IMR-90 (cell line): Measurements from ENCODE around the gene RENBP. TPM values are rescaled to one million over a fixed set of nuclear protein-coding genes. Genes with fewer than 3 reads are reported as not detected.

Experiments
- ATAC-seq: fragments of 200-7000 bp; cut with Tn5 transposase; 2 replicates; pipeline ENCODE4 v1.9.1; 2020; ENCODE audit warnings: low read depth, mild to moderate bottlenecking, moderate library complexity
- BruUV-seq: library from RNA; stranded (reverse); fragments of 400-500 nt; replicated peaks from 2 replicates; lab custom pipeline; 2021; lab: Mats Ljungman, UMichigan
- CTCF ChIA-PET: fragments of 300-600 bp; formaldehyde crosslinking; extraction: SDS; loops from one replicate; lab custom pipeline; 2021; ENCODE audit warnings: antibody characterized with exemption; lab: Yijun Ruan, JAX
- POLR2A ChIA-PET: fragments of 300-600 bp; sonication (Branson Sonifier 250); formaldehyde crosslinking; loops from one replicate; lab custom pipeline; 2022; ENCODE audit warnings: antibody characterized with exemption; ENCODE audit not compliant: unreplicated experiment; lab: Charles Lee
- DNase-seq: peaks from one replicate; pipeline ENCODE4 v3.0.0; 2013
- H2AFZ ChIP-seq: replicated peaks from 2 replicates; pipeline ENCODE3; 2013; ENCODE audit warnings: low read length, mild to moderate bottlenecking; ENCODE audit not compliant: poor library complexity
- H2AK5ac ChIP-seq: 2 replicates; pipeline ENCODE4 v1.6.1; 2013; ENCODE audit warnings: low read depth, low read length, inconsistent platforms
- H2AK9ac ChIP-seq: replicated peaks from 2 replicates; pipeline ENCODE3; 2013; ENCODE audit warnings: mild to moderate bottlenecking, low read depth, low read length, moderate library complexity; ENCODE audit not compliant: poor library complexity
- H2BK120ac ChIP-seq: 2 replicates; pipeline ENCODE4 v1.6.1; 2013; ENCODE audit warnings: low read depth, low read length, inconsistent platforms
- H2BK15ac ChIP-seq: 3 replicates; pipeline ENCODE4 v1.6.1; 2013; ENCODE audit warnings: low read depth, low read length, inconsistent platforms
- H2BK20ac ChIP-seq: 2 replicates; pipeline ENCODE4 v1.6.1; 2013; ENCODE audit warnings: low read depth, mild to moderate bottlenecking, inconsistent platforms, low read length, moderate library complexity
- H2BK5ac ChIP-seq: 2 replicates; pipeline ENCODE4 v1.6.1; 2013; ENCODE audit warnings: mild to moderate bottlenecking, low read depth, low read length, inconsistent platforms; ENCODE audit not compliant: poor library complexity, severe bottlenecking
- H3K14ac ChIP-seq: replicated peaks from 2 replicates; pipeline ENCODE4 v1.6.1; 2013; ENCODE audit warnings: low read depth, low read length, inconsistent platforms
- H3K18ac ChIP-seq: 2 replicates; pipeline ENCODE4 v1.6.1; 2013; ENCODE audit warnings: low read depth, low read length, control low read depth
- H3K23ac ChIP-seq: 2 replicates; pipeline ENCODE4 v1.6.1; 2013; ENCODE audit warnings: low read depth, low read length, inconsistent platforms
- H3K27ac ChIP-seq: 2 replicates; pipeline ENCODE4 v1.5.1; 2013; ENCODE audit warnings: mild to moderate bottlenecking, control low read depth, low read length; ENCODE audit not compliant: insufficient read depth
- H3K27me3 ChIP-seq: 2 replicates; pipeline ENCODE4 v1.6.1; 2013; ENCODE audit warnings: low read length; ENCODE audit not compliant: control insufficient read depth, insufficient read depth
- H3K36me3 ChIP-seq: 2 replicates; pipeline ENCODE4 v1.6.1; 2013; ENCODE audit warnings: low read length, mixed read lengths; ENCODE audit not compliant: control insufficient read depth, insufficient read depth
- H3K4ac ChIP-seq: 2 replicates; pipeline ENCODE4 v1.6.1; 2013; ENCODE audit warnings: low read depth, low read length, inconsistent platforms
- H3K4me1 ChIP-seq: 2 replicates; pipeline ENCODE4 v1.6.1; 2013; ENCODE audit warnings: low read length, mixed read lengths; ENCODE audit not compliant: control insufficient read depth, insufficient read depth
- H3K4me2 ChIP-seq: 2 replicates; pipeline ENCODE4 v1.6.1; 2013; ENCODE audit warnings: low read depth, mild to moderate bottlenecking, control low read depth, low read length, moderate library complexity
- H3K4me3 ChIP-seq: 2 replicates; pipeline ENCODE4 v1.5.1; 2013; ENCODE audit warnings: low read depth, mild to moderate bottlenecking, control low read depth, low read length, moderate library complexity; ENCODE audit not compliant: insufficient read depth
- H3K56ac ChIP-seq: 2 replicates; pipeline ENCODE4 v1.6.1; 2013; ENCODE audit warnings: low read length, inconsistent platforms; ENCODE audit not compliant: insufficient read depth; ENCODE audit errors: extremely low read depth
- H3K79me1 ChIP-seq, 2 experiments: 2 replicates each; pipeline ENCODE4 v1.6.1; 2013; ENCODE audit warnings: low read length in 2 of 2, inconsistent platforms in 1 of 2, low read depth in 1 of 2
- H3K9ac ChIP-seq: 2 replicates; pipeline ENCODE4 v1.6.1; 2013; ENCODE audit warnings: low read depth, low read length, control low read depth
- H3K9me1 ChIP-seq: 2 replicates; pipeline ENCODE4 v1.6.1; 2013; ENCODE audit warnings: low read length, inconsistent platforms; ENCODE audit not compliant: insufficient read depth
- H3K9me3 ChIP-seq: 2 replicates; pipeline ENCODE4 v1.6.1; 2013; ENCODE audit warnings: low read length; ENCODE audit not compliant: control insufficient read depth, insufficient read depth
- H4K20me1 ChIP-seq: 2 replicates; pipeline ENCODE4 v1.6.1; 2013; ENCODE audit warnings: low read length, inconsistent platforms; ENCODE audit not compliant: insufficient read depth
- H4K5ac ChIP-seq: 2 replicates; pipeline ENCODE4 v1.6.1; 2013; ENCODE audit warnings: mild to moderate bottlenecking, low read depth, low read length, control low read depth
- H4K8ac ChIP-seq, 2 experiments: 2 replicates each; pipeline ENCODE4 v1.6.1; 2013; ENCODE audit warnings: low read depth in 2 of 2, low read length in 2 of 2, control low read depth in 1 of 2, inconsistent platforms in 1 of 2
- H4K91ac ChIP-seq: 2 replicates; pipeline ENCODE4 v1.6.1; 2013; ENCODE audit warnings: low read depth, low read length, inconsistent platforms; ENCODE audit not compliant: insufficient read depth
- ELK1 ChIP-seq: fragments of 150-350 bp; IDR thresholded peaks from 2 replicates; pipeline ENCODE4 v1.6.1; 2016; ENCODE audit warnings: low read depth, mild to moderate bottlenecking, low read length, moderate library complexity, borderline replicate concordance
- FOS ChIP-seq: fragments of 150-350 bp; IDR thresholded peaks from 2 replicates; pipeline ENCODE4 v1.6.1; 2016; ENCODE audit warnings: low read depth, low read length
- MXI1 ChIP-seq: IDR thresholded peaks from 2 replicates; pipeline ENCODE4 v1.6.1; 2012; ENCODE audit warnings: low read depth, mild to moderate bottlenecking, low read length, moderate library complexity, borderline replicate concordance
- NFE2L2 ChIP-seq: fragments of 150-350 bp; IDR thresholded peaks from 2 replicates; pipeline ENCODE4 v1.6.1; 2016; ENCODE audit warnings: low read depth, mild to moderate bottlenecking, low read length
- POLR2A ChIP-seq: IDR thresholded peaks from 2 replicates; pipeline ENCODE4 v1.6.1; 2012; ENCODE audit warnings: mild to moderate bottlenecking, low read depth, low read length
- RAD21 ChIP-seq: IDR thresholded peaks from 2 replicates; pipeline ENCODE4 v1.6.1; 2012; ENCODE audit warnings: low read length, improper control_type of control experiment
- RCOR1 ChIP-seq: IDR thresholded peaks from 2 replicates; pipeline ENCODE4 v1.6.1; 2012; ENCODE audit warnings: mild to moderate bottlenecking, low read length, improper control_type of control experiment; ENCODE audit not compliant: insufficient replicate concordance
- WGBS, 2 experiments: methylation state at CpG; one replicate each; pipeline versions ENCODE4 v1.1.5 to v1.1.7; 2013; ENCODE audit warnings: missing lambda C conversion rate in 2 of 2; ENCODE audit not compliant: insufficient read length in 1 of 2; ENCODE audit errors: extremely low coverage in 2 of 2; 5-methylcytosine and 5-hydroxymethylcytosine counted together
- dilution Hi-C: fragments of 300-500 bp; cut with HindIII; formaldehyde crosslinking; loops from one replicate; pipeline ENCODE4 v1.14.3; 2018; ENCODE audit warnings: low sequenced_read_pairs; ENCODE audit not compliant: unreplicated experiment
- in situ Hi-C: fragments of 300-500 bp; cut with MboI; formaldehyde crosslinking; loops from 3 replicates; pipeline ENCODE4 v1.14.3; 2019; ENCODE audit warnings: low sequenced_read_pairs, inconsistent platforms, mixed read lengths
- intact Hi-C: fragments of 100-400 bp; cut with micrococcal nuclease; formaldehyde crosslinking; loops from 2 replicates; pipeline ENCODE4 v1.10.0; 2022
- polyA plus RNA-seq, 3 experiments: library from polyadenylated mRNA; depleted of rRNA; stranded (reverse); fragments of >200 nt; gene quantifications; 2 replicates each; pipeline ENCODE4 v1.2.3, GENCODE V29; 2012; ENCODE audit warnings: low replicate concordance in 1 of 3
- total RNA-seq: library from RNA; depleted of rRNA; stranded (reverse); fragments of >200 nt; gene quantifications from 2 replicates; pipeline ENCODE4 v1.2.3, GENCODE V29; 2012

RENBP gene
- total and polyA plus RNA-seq, 2 of the 4 experiments (the other 2 are of a cell fraction) = 0.15 to 0.18 TPM

DNA sequence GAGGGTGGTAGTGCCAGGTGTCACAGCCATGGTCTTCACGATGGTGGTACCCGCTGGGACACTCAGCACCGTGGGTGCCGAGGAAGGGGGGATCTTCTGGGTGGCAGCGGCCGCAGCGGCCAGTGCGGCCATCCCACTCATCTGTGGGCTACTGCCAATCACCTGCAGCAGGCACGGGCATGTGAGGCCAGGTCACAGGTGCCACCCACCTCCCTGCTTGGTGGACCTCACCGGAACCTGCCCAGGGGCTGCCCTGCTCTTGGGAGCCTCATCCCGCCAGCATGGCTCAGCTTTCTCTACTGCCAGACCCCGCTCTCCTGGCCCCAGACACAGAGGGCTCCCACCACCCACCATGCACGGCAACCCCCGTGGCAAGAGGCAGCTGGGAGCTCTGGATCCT lies 14.2 kb upstream of the RENBP start:
- DNase-seq (no peak), ATAC-seq (no peak)
- H3K27me3 ChIP-seq = no peaks in the 10 kb centered on the region
- BruUV-seq = no TSS peak
- H2BK120ac ChIP-seq = no peak overlapping the region
- intact Hi-C loops = no loop called here
- POLR2A ChIA-PET = no interaction called here
- no peak overlapping the region for H3K4me3 ChIP-seq
- H2BK20ac ChIP-seq = no peak overlapping the region
- no peak overlapping the region for H3K14ac ChIP-seq
- H3K4ac ChIP-seq = no peak overlapping the region
- in situ Hi-C loops = no loop called here
- H2BK5ac ChIP-seq = no peak overlapping the region
- no peak for TF ChIP-seq FOS
- TF ChIP-seq POLR2A = no peak
- no peak for TF ChIP-seq NFE2L2
- TF ChIP-seq RCOR1 = no peak
- TF ChIP-seq MXI1 = no peak
- TF ChIP-seq RAD21 = no peak
- TF ChIP-seq ELK1 = no peak
- no peak overlapping the region for H3K18ac ChIP-seq
- no peak overlapping the region for H3K9ac ChIP-seq
- H3K23ac ChIP-seq = no peak overlapping the region
- peaks cover 14% of the 10 kb centered on the region for H4K20me1 ChIP-seq
- H4K91ac ChIP-seq = no peak overlapping the region
- H2AFZ ChIP-seq = no peak overlapping the region
- H3K9me3 ChIP-seq = no peaks in the 10 kb centered on the region
- dilution Hi-C loops = no loop called here
- no peak overlapping the region for H2BK15ac ChIP-seq
- H4K8ac ChIP-seq = no peak overlapping the region
- WGBS, 2 experiments = 90% methylated on average over 12 of the region's 14 CpGs; no CpG with 5 or more reads in 1 of the 2 experiments
- H3K4me1 ChIP-seq = peaks cover under 1% of the 10 kb centered on the region; the same call in 1 of the 2 replicates
- no peak overlapping the region for H4K5ac ChIP-seq
- peaks cover 5 to 9% of the 10 kb centered on the region in 2 experiments for H3K79me1 ChIP-seq
- no peak overlapping the region for H2AK9ac ChIP-seq
- H3K27ac ChIP-seq = no peak overlapping the region
- peaks cover 90% of the 10 kb centered on the region for H3K36me3 ChIP-seq
- no peak overlapping the region for H3K56ac ChIP-seq
- H2AK5ac ChIP-seq = no peak overlapping the region
- no peak overlapping the region for H3K4me2 ChIP-seq
- CTCF ChIA-PET = interaction anchor here (0.6 kb wide), 1 partner anchor 199 kb away, joined by 4 read pairs; no protein-coding TSS in a partner anchor
- no peaks in the 10 kb centered on the region for H3K9me1 ChIP-seq
